Sigmoid colon (tissue), 4 donors: ENCODE measurements around the gene TBCK.

ENCODE experiments used
- EP300 ChIP-seq, 4 donors: sonication (generic); formaldehyde crosslinking; IDR thresholded peaks; one replicate each; pipeline ENCODE4 v1.6.1; 2017; ENCODE audit warnings: antibody characterized with exemption in 4 of 4
- POLR2AphosphoS5 ChIP-seq, 4 donors: sonication (generic); formaldehyde crosslinking; IDR thresholded peaks; one replicate each; pipeline ENCODE4 v1.6.1; 2017; ENCODE audit warnings: antibody characterized with exemption in 4 of 4
- TF ChIP-seq, protein P1 (sequence below), 4 experiments: fragments of 450-650 bp in 3 of 4; fragments of 200-600 bp in 1 of 4; IDR thresholded peaks; one replicate each; pipeline ENCODE4 v1.5.1; 2016 to 2019; ENCODE audit warnings: antibody characterized with exemption in 4 of 4, mild to moderate bottlenecking in 3 of 4, moderate library complexity in 2 of 4

DNA sequence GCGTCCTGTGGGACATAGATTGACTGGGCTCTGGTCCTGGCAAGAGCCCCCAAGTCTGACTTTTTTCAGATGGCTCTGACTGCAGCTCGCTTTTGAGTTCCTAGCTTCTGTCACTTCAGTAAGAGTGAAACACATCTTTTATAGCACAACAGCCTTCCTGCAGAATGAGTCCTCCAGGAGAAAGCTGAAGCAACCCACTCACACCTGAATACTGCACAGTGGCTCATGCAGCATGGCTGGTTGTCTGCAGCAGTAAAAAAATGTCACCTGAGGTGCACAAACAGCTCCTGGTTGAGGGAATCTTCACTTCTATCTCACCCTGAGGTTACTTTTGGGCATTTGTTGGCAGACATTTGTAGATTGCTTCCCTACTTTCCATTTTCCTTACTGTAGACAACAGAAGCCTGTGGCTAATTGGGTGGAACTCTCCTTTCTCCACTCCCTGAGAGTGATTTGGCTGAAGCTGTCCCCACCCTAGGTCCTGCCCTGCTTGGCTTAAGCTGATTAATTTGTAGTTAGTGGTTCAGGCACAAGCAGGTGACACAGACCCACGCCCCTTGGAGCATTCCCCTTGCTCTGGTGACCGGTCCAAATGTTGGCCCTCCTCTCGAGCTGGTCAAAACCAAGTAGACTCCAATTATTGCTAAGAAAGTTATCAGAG lies 321.0 kb downstream of the TBCK start:
- TF ChIP-seq, protein P1, sequence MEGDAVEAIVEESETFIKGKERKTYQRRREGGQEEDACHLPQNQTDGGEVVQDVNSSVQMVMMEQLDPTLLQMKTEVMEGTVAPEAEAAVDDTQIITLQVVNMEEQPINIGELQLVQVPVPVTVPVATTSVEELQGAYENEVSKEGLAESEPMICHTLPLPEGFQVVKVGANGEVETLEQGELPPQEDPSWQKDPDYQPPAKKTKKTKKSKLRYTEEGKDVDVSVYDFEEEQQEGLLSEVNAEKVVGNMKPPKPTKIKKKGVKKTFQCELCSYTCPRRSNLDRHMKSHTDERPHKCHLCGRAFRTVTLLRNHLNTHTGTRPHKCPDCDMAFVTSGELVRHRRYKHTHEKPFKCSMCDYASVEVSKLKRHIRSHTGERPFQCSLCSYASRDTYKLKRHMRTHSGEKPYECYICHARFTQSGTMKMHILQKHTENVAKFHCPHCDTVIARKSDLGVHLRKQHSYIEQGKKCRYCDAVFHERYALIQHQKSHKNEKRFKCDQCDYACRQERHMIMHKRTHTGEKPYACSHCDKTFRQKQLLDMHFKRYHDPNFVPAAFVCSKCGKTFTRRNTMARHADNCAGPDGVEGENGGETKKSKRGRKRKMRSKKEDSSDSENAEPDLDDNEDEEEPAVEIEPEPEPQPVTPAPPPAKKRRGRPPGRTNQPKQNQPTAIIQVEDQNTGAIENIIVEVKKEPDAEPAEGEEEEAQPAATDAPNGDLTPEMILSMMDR (IDR thresholded peaks at IDR 0.05), result no peak
- TF ChIP-seq POLR2AphosphoS5 (IDR thresholded peaks at IDR 0.05) (no peak), EP300 (IDR thresholded peaks at IDR 0.05) (no peak)
